ENCODE data around the gene LPP.

GRCh38 chr3:188219147-188219546 is 65.2 kb downstream of the LPP start:
- TF ChIP-seq CTCF (IDR thresholded peaks at IDR 0.05 in 4 of 5, conservative IDR thresholded peaks at IDR 0.05 in 1 of 5) (no peak), POLR2A (IDR thresholded peaks at IDR 0.05) (no peak)

All from gastrocnemius medialis (tissue), 4 donors.